GM19328 (cell line): ENCODE measurements around the gene KRTAP10-5.
"Not testable (repeated sequence)": the region's sequence is repeated elsewhere in the genome, so short reads cannot be mapped to it uniquely, and the experiment has no call there.

Experiments
- ATAC-seq: cut with Tn5 transposase; IDR thresholded peaks from one replicate; pipeline ENCODE4 v1.9.1; 2021; ENCODE audit warnings: mild to moderate bottlenecking, moderate library complexity; ENCODE audit not compliant: unreplicated experiment

Gene KRTAP10-5

GRCh38 chr21:44572959-44573583, 7.3 kb downstream of the KRTAP10-5 start:
- ATAC-seq: no peak

GRCh38 chr21:44571844-44572782, 8.3 kb downstream of the KRTAP10-5 start:
- ATAC-seq: no peak

- ATAC-seq: no peak
Observed at GRCh38 chr21:44571296-44571695, 9.1 kb downstream of the KRTAP10-5 start.

GRCh38 chr21:44569861-44570517, 10.4 kb downstream of the KRTAP10-5 start:
- ATAC-seq: no peak

GRCh38 chr21:44568667-44569556, 11.5 kb downstream of the KRTAP10-5 start:
- no peak for ATAC-seq

GRCh38 chr21:44568261-44568660, 12.1 kb downstream of the KRTAP10-5 start:
- ATAC-seq: no peak

GRCh38 chr21:44567481-44568171, 12.8 kb downstream of the KRTAP10-5 start:
- no peak for ATAC-seq

GRCh38 chr21:44566403-44566802, 14.0 kb downstream of the KRTAP10-5 start:
- no peak for ATAC-seq

GRCh38 chr21:44564886-44565598, 15.4 kb downstream of the KRTAP10-5 start:
- ATAC-seq: no peak

GRCh38 chr21:44564099-44564498, 16.3 kb downstream of the KRTAP10-5 start:
- no peak for ATAC-seq

GRCh38 chr21:44558695-44559094, 21.7 kb downstream of the KRTAP10-5 start, which contains the start of gene KRTAP10-3:
Gene KRTAP10-3, minus strand, starts transcription at chr21:44558795. Its CDS starts 80 bp downstream, at chr21:44558715.
- ATAC-seq: no peak

GRCh38 chr21:44558329-44558675, 22.1 kb downstream of the KRTAP10-5 start:
- ATAC-seq: not testable (repeated sequence)

- ATAC-seq: no peak
Observed at GRCh38 chr21:44557491-44558328, 22.7 kb downstream of the KRTAP10-5 start.

GRCh38 chr21:44556879-44557278, 23.5 kb downstream of the KRTAP10-5 start:
- no peak for ATAC-seq

GRCh38 chr21:44555200-44555875, 25.1 kb downstream of the KRTAP10-5 start:
- ATAC-seq: no peak

- ATAC-seq: no peak
Observed at GRCh38 chr21:44552681-44553080, 27.7 kb downstream of the KRTAP10-5 start.

- no peak for ATAC-seq
Observed at GRCh38 chr21:44552136-44552535, 28.3 kb downstream of the KRTAP10-5 start.
